Heart right ventricle (tissue), 16 donors: ENCODE measurements around the gene TYMS. TPM values are rescaled to one million over a fixed set of nuclear protein-coding genes. Genes with fewer than 3 reads are reported as not detected.

Experiments used
- ATAC-seq, 8 donors: fragments of 200-7000 bp; cut with Tn5 transposase; one replicate each; pipeline ENCODE4 v1.9.1; 2020; ENCODE audit warnings: mild to moderate bottlenecking in 8 of 8, moderate library complexity in 8 of 8, moderate number of reproducible peaks in 1 of 8
- DNase-seq, 2 donors: peaks; one replicate each; pipeline ENCODE4 v3.0.0-alpha.2; 2020
- H3K27ac ChIP-seq, 10 donors: fragments of 200-600 bp; sonication (generic) in 2 of 10; one replicate each; pipeline versions ENCODE4 v1.5.0 to v1.8.0; 2020 to 2022; ENCODE audit warnings: mild to moderate bottlenecking in 3 of 10
- H3K27me3 ChIP-seq, 7 donors: fragments of 200-600 bp; one replicate each; pipeline ENCODE4 v1.8.0; 2021 to 2022; ENCODE audit warnings: mild to moderate bottlenecking in 2 of 7
- H3K36me3 ChIP-seq, 9 donors: fragments of 200-600 bp; sonication (generic) in 1 of 9; one replicate each; pipeline versions ENCODE4 v1.5.0 to v1.8.0; 2020 to 2022; ENCODE audit warnings: mild to moderate bottlenecking in 2 of 9
- H3K4me1 ChIP-seq, 9 donors: fragments of 200-600 bp; sonication (generic) in 1 of 9; one replicate each; pipeline versions ENCODE4 v1.5.0 to v1.8.0; 2020 to 2022; ENCODE audit warnings: mild to moderate bottlenecking in 4 of 9
- H3K4me3 ChIP-seq, 10 donors: fragments of 200-600 bp; sonication (generic) in 2 of 10; one replicate each; pipeline versions ENCODE4 v1.5.0 to v1.8.0; 2020 to 2022; ENCODE audit warnings: mild to moderate bottlenecking in 7 of 10, moderate library complexity in 2 of 10
- H3K9me3 ChIP-seq, 11 donors: fragments of 200-600 bp in 10 of 11; sonication (generic) in 2 of 11; one replicate each; pipeline versions ENCODE4 v1.5.0 to v1.8.0; 2013 to 2022; ENCODE audit warnings: mild to moderate bottlenecking in 2 of 11, control low read depth in 1 of 11, moderate library complexity in 1 of 11
- CTCF ChIP-seq, 9 donors: fragments of 200-600 bp; sonication (generic) in 2 of 9; IDR thresholded peaks; one replicate each; pipeline versions ENCODE4 v1.5.0 to v1.8.0; 2021 to 2022; ENCODE audit warnings: antibody characterized with exemption in 9 of 9, mild to moderate bottlenecking in 5 of 9, moderate library complexity in 1 of 9
- WGBS, 2 donors: extraction: QIAGEN DNeasy Blood & Tissue Kit; methylation state at CpG; one replicate each; pipeline ENCODE4 v1.1.7; 2013; ENCODE audit warnings: inconsistent platforms in 1 of 2; 5-methylcytosine and 5-hydroxymethylcytosine counted together
- intact Hi-C, 10 donors: fragments of 100-400 bp; cut with DNase I; formaldehyde crosslinking; loops; one replicate each; pipeline versions ENCODE4 v1.11.1 to v1.14.2; 2022
- polyA plus RNA-seq, 2 donors: library from polyadenylated mRNA; stranded (reverse); fragments of 200-250 nt; gene quantifications; one replicate each; pipeline ENCODE4 v1.2.3, GENCODE V29; 2013
- total RNA-seq, 10 donors: library from RNA; stranded (reverse); fragmentation: NEBNext Ultra II Directional in 3 of 10; extraction: Animal tissue kit (Norgen Biotek cat#: 25700) in 3 of 10; gene quantifications; one replicate each; pipeline versions ENCODE4 v1.2.1 to v1.2.4, GENCODE V29; 2021 to 2023
- donor health status: Arrhythmogenic right ventricular cardiomyopathy.
- donor health status: ischemic (EF 13 %, LVEDD 7.1; RV severe dilation, severe dysfunction).
- donor health status: healthy with polysubstance abuse.
- donor health status: DM: no; HTN: yes; CAD: no.
- donor health status: DM: no; HTN: no; CAD: no.
- donor health status: ischemic (EF 25% LVEDD 6.9; RV normal size, moderate dysfunction).
- donor health status: ischemic (EF 25% LVEDD 5.7; RV mildly dilated, moderate dysfunction).
- donor health status: healthy.
- donor health status: DM: yes; HTN: yes; CAD: no.
- donor health status: Ischemic cardiomyopathy.
- donor health status: ischemic (EF 35%, LVEDD 5.7; RV mildly dilated, moderate dysfunction).
- donor health status: nonischemic (EF 11% LVEDD 7.7; RV severe dilation, severe dysfunction).
- donor health status: DM: yes; HTN: yes; CAD: no.
- donor health status: PGD.
- donor health status: ischemic (EF 29% LVEDD 5.4; RV normal size, mild dysfunction).
- donor health status: nonischemic (EF 23%, LVEDD 6.1; RV moderate dilation, normal function).

The TYMS gene
- total and polyA plus RNA-seq, 12 donors = 0.80 to 16.7 (median 1.8) TPM

- peak; percentile 47 to 54 for DNase-seq
- 0 to 1% methylated on average over 42 of the region's 42 CpGs for WGBS, 2 donors
Observed at GRCh38 chr18:711657-712400, 54.4 kb downstream of the TYMS start.

GRCh38 chr18:712401-713134, 55.1 kb downstream of the TYMS start, which contains the start of gene ENOSF1:
ENOSF1 (minus strand) TSS chr18:712630; CDS start chr18:712587, 43 bp downstream.
- H3K4me1 ChIP-seq = peaks cover 0 to 23% (median 13%) of the 10 kb centered on the region in 9 donors
- TF ChIP-seq CTCF (IDR thresholded peaks at IDR 0.05) = peak; percentile 55 to 88 (median 82)
- H3K27me3 ChIP-seq = no peaks in the 10 kb centered on the region
- H3K4me3 ChIP-seq = peak within 1 kb of the TSS; percentile 30 to 77 (median 69)
- DNase-seq (peak; percentile 61 to 86), ATAC-seq (peak; percentile 90 to 98 (median 94))
- H3K9me3 ChIP-seq = peaks cover 0 to 24% (median 5%) of the 10 kb centered on the region in 11 donors
- 5 to 10% methylated on average over 76 to 85 of the region's 91 CpGs for WGBS, 2 donors
- H3K27ac ChIP-seq = peak within 1 kb of the TSS in 9 of 10 donors; percentile 57 to 81 (median 71)
- intact Hi-C loops = no loop called here
- peaks cover 0 to 11% (median 0%) of the 10 kb centered on the region in 9 donors for H3K36me3 ChIP-seq

More at GRCh38 chr18:711657-712400, 54.4 kb downstream of the TYMS start:
- Histone ChIP-seq H3K27ac (peak overlapping the region in 9 of 10 donors; percentile 57 to 81 (median 71)), H3K4me1 (peaks cover 0 to 23% (median 13%) of the 10 kb centered on the region in 9 donors), H3K36me3 (peaks cover 0 to 11% (median 0%) of the 10 kb centered on the region in 9 donors), H3K4me3 (peak overlapping the region; percentile 30 to 77 (median 69)), H3K27me3 (no peaks in the 10 kb centered on the region), H3K9me3 (peaks cover 0 to 24% (median 5%) of the 10 kb centered on the region in 11 donors)
- intact Hi-C loops = no loop called here
- TF ChIP-seq CTCF (IDR thresholded peaks at IDR 0.05) = peak in 2 of 9 donors; percentile 13 to 32
- ATAC-seq = peak; percentile 48 to 74 (median 62)

- WGBS, 2 donors = 81 to 86% methylated on average over 23 of the region's 23 CpGs
- Histone ChIP-seq H3K36me3 (peaks cover 0 to 9% (median 0%) of the 10 kb centered on the region in 9 donors), H3K4me1 (peaks cover 0 to 23% (median 13%) of the 10 kb centered on the region in 9 donors), H3K9me3 (peaks cover 0 to 24% (median 5%) of the 10 kb centered on the region in 11 donors), H3K4me3 (peak overlapping the region in 9 of 10 donors; percentile 46 to 77 (median 69)), H3K27me3 (no peaks in the 10 kb centered on the region), H3K27ac (peak overlapping the region in 8 of 10 donors; percentile 57 to 81 (median 72))
- no peak for ATAC-seq
- no peak for DNase-seq
- TF ChIP-seq CTCF (IDR thresholded peaks at IDR 0.05) = no peak
- intact Hi-C loops = no loop called here
Observed at GRCh38 chr18:713135-713490, 55.7 kb downstream of the TYMS start.

GRCh38 chr18:715626-716025, 58.2 kb downstream of the TYMS start:
- Histone ChIP-seq H3K36me3 (peaks cover 0 to 7% (median 0%) of the 10 kb centered on the region in 9 donors), H3K27ac (no peak overlapping the region), H3K9me3 (peaks cover 0 to 24% (median 5%) of the 10 kb centered on the region in 11 donors), H3K4me3 (no peak overlapping the region), H3K4me1 (peaks cover 0 to 12% (median 10%) of the 10 kb centered on the region in 9 donors), H3K27me3 (no peaks in the 10 kb centered on the region)
- intact Hi-C loops = loop anchor here in 1 of 10 donors (2.0 kb wide), 1 partner anchor 63 kb away; no protein-coding TSS in a partner anchor
- 86 to 88% methylated on average over 1 of the region's 1 CpG for WGBS, 2 donors
- no peak for TF ChIP-seq CTCF (IDR thresholded peaks at IDR 0.05)
- no peak for ATAC-seq
- DNase-seq = no peak
